LoVo (cell line): Measurements from ENCODE around the gene IFIH1.

ENCODE experiments used
- DNase-seq: peaks from one replicate; pipeline ENCODE4 v3.0.0-alpha.2; 2016; ENCODE audit warnings: low spot score

Gene IFIH1

GRCh38 chr2:162318328-162319180 lies at the start of gene IFIH1:
Gene IFIH1, minus strand, starts transcription at chr2:162318684. Its CDS starts 377 bp downstream, at chr2:162318307.
- DNase-seq: peak; percentile 88

- DNase-seq: no peak
Observed at GRCh38 chr2:162365392-162365791, 46.9 kb upstream of the IFIH1 start.

GRCh38 chr2:162344617-162344950 lies 26.1 kb upstream of the IFIH1 start:
- peak; percentile 11 for DNase-seq

- DNase-seq: peak; percentile 96
Observed at GRCh38 chr2:162343824-162344616, 25.5 kb upstream of the IFIH1 start, which contains the start of gene GCA. Gene GCA, plus strand, starts transcription at chr2:162344132. Its CDS starts 117 bp downstream, at chr2:162344249.

- DNase-seq: no peak
Observed at GRCh38 chr2:162343492-162343823, 25.0 kb upstream of the IFIH1 start.

GRCh38 chr2:162342841-162343240 lies 24.4 kb upstream of the IFIH1 start:
- DNase-seq: no peak

- DNase-seq: no peak
Observed at GRCh38 chr2:162342321-162342720, 23.8 kb upstream of the IFIH1 start.

GRCh38 chr2:162340822-162341221 lies 22.3 kb upstream of the IFIH1 start:
- DNase-seq: no peak

- no peak for DNase-seq
Observed at GRCh38 chr2:162337868-162338267, 19.4 kb upstream of the IFIH1 start.

GRCh38 chr2:162333968-162334367 lies 15.5 kb upstream of the IFIH1 start:
- DNase-seq: peak; percentile 14

GRCh38 chr2:162330881-162331280 lies 12.4 kb upstream of the IFIH1 start:
- DNase-seq: no peak

- DNase-seq: no peak
Observed at GRCh38 chr2:162328424-162329157, 10.1 kb upstream of the IFIH1 start.

- no peak for DNase-seq
Observed at GRCh38 chr2:162327806-162328205, 9.3 kb upstream of the IFIH1 start.

GRCh38 chr2:162327134-162327769 lies 8.8 kb upstream of the IFIH1 start:
- DNase-seq: no peak

GRCh38 chr2:162324953-162325352 lies 6.5 kb upstream of the IFIH1 start:
- DNase-seq: no peak

GRCh38 chr2:162320864-162321517 lies 2.5 kb upstream of the IFIH1 start:
- DNase-seq: no peak

GRCh38 chr2:162317861-162318327 lies 590 bp downstream of the IFIH1 start:
- peak; percentile 43 for DNase-seq

- DNase-seq: no peak
Observed at GRCh38 chr2:162317058-162317742, 1.3 kb downstream of the IFIH1 start.

GRCh38 chr2:162316590-162316989 lies 1.9 kb downstream of the IFIH1 start:
- no peak for DNase-seq

- DNase-seq: no peak
Observed at GRCh38 chr2:162315938-162316337, 2.5 kb downstream of the IFIH1 start.

GRCh38 chr2:162312853-162313252 lies 5.6 kb downstream of the IFIH1 start:
- no peak for DNase-seq
